ENCODE measurements around the gene STOX2.

STOX2 gene, protein sequence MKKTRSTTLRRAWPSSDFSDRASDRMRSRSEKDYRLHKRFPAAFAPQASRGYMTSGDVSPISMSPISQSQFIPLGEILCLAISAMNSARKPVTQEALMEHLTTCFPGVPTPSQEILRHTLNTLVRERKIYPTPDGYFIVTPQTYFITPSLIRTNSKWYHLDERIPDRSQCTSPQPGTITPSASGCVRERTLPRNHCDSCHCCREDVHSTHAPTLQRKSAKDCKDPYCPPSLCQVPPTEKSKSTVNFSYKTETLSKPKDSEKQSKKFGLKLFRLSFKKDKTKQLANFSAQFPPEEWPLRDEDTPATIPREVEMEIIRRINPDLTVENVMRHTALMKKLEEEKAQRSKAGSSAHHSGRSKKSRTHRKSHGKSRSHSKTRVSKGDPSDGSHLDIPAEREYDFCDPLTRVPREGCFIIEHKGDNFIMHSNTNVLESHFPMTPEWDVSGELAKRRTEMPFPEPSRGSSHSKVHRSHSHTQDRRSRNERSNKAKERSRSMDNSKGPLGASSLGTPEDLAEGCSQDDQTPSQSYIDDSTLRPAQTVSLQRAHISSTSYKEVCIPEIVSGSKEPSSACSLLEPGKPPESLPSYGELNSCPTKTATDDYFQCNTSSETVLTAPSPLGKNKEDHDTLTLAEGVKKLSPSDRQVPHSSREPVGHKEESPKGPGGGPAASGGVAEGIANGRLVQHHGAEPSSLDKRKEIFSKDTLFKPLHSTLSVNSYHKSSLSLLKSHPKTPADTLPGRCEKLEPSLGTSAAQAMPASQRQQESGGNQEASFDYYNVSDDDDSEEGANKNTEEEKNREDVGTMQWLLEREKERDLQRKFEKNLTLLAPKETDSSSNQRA (N-terminal part only)

DNA sequence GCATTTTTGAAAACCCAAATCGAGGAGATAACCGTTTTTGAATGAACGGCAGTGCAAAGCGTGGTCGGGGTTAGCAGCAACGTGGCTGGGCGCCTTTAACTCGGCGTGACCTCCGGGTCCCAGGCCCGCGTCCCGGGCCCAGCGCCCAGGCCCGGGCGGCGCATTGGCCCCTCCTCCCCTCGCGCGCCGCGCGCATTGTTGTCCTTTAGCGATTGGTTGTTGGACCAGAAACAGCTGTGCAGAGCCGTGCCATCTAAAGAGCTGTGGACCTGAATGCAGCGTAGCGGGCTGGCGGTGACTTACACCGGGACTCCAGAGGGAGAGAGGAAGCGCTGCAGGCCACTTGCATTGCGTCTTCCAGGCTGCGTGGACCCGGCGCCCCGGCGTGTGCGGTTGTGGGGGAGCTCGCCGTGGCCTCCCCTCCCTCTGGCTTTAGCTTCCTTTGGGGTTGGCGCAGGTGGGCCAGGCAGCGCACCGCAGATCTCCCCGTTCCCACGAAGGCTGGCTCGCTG, at the start of gene STOX2:
STOX2 (plus strand) TSS at position 227 of the 512 bp plus-strand sequence. CDS start 1,484 bp downstream, outside the sequence.
- TF ChIP-seq, protein P1, sequence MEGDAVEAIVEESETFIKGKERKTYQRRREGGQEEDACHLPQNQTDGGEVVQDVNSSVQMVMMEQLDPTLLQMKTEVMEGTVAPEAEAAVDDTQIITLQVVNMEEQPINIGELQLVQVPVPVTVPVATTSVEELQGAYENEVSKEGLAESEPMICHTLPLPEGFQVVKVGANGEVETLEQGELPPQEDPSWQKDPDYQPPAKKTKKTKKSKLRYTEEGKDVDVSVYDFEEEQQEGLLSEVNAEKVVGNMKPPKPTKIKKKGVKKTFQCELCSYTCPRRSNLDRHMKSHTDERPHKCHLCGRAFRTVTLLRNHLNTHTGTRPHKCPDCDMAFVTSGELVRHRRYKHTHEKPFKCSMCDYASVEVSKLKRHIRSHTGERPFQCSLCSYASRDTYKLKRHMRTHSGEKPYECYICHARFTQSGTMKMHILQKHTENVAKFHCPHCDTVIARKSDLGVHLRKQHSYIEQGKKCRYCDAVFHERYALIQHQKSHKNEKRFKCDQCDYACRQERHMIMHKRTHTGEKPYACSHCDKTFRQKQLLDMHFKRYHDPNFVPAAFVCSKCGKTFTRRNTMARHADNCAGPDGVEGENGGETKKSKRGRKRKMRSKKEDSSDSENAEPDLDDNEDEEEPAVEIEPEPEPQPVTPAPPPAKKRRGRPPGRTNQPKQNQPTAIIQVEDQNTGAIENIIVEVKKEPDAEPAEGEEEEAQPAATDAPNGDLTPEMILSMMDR (IDR thresholded peaks at IDR 0.05; ENCODE audit: low read depth, low read length, missing control alignments) = no peak
- no peak for DNase-seq (ENCODE audit: low read depth)
- H3K4me3 ChIP-seq (ENCODE audit: low read depth, low read length) = no peak within 1 kb of the TSS

DNA sequence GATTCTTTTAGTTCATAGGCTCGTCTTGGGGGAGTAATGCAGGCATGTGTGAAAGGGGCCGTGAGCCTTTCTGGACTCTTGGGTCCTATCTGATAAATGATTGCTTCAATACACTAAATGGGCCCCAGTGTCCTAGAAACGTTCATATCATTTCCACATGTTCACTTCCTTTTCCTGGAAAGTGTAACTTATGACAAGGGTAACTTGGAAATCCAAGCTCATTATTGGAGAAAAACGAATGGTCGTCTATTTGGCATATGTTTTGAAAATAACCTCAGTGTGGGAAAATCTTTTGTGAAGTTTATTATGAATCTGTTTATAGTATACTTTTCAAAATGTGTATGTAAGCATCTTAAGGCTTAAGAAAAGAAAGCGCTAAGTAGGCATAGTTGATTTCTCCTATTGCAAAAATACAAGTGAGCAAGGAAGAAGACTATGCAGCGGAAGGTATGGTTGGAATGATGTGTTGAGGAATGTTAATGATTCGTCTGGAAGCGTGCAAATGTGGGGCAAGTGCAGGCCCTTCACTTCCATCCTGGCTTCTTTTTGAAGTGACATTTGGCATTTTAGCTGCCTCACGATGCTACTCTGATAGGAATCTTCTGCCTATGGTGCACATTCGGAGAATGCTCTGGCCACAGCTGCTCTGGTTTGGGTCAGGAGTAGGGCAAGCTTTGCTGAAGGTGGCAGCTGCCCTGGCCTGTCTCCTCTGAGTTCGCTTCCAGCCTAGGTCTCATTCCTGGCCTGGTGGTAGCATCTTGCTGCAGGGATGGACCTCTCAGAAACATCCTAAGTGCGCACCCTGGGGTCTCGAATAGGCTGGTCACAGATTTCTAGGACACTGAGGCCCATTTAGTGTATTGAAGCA, 49.5 kb upstream of the STOX2 start:
- TF ChIP-seq, protein P1 (IDR thresholded peaks at IDR 0.05; ENCODE audit: low read depth, low read length, missing control alignments) = no peak
- no peak overlapping the region for H3K4me3 ChIP-seq (ENCODE audit: low read depth, low read length)

DNA sequence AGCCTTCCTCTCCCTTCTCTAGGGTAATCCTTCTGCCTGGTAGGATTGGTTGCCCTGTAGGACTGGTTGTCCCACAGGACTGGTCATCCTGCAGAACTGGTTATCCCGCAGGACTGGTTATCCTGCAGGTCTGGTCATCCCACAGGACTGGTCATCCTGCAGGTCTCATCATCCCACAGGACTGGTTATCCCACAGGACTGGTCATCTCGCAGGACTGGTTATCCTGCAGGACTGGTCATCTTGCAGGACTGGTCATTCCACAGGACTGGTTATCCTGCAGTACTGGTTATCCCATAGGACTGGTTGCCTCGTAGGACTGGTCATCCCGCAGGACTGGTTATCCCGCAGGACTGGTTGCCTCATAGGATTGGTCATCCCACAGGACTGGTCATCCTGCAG, 48.1 kb upstream of the STOX2 start:
- TF ChIP-seq, protein P1 (IDR thresholded peaks at IDR 0.05; ENCODE audit: low read depth, low read length, missing control alignments) = no peak
- H3K4me3 ChIP-seq (ENCODE audit: low read depth, low read length) = no peak overlapping the region
- no peak for DNase-seq (ENCODE audit: low read depth)

More for the DNA sequence above, 49.5 kb upstream of the STOX2 start:
- DNase-seq (ENCODE audit: low read depth) = no peak

DNA sequence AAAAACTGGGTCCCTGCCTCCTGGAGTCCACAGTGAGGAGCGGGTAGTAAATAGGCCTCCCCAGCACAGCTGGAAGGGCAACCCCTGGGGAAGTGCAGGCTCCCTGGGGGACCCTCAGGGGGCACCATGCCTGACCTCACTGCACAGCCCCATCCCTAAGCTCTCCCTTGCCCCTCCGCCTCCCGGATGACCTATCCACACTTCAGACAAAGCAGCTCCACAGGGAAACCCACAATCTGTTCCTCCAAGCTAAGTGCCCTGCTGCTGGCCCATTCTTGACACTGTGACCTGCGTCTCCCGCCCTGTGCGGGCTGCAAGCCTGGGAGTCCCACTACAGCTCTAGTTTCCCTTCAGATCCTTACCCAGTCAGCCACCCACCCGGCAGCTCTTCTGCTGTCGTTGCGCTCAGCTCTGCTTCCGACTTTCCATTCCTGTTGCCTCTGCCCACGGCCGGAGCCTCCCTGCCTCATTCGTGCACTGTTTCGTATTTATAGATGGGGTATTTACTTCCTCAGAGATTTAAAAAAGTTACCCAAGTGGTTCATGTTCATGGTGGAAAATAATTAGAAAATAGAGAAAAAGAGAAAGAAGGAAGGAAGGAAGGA, 47.0 kb upstream of the STOX2 start:
- no peak for DNase-seq (ENCODE audit: low read depth)
- TF ChIP-seq, protein P1 (IDR thresholded peaks at IDR 0.05; ENCODE audit: low read depth, low read length, missing control alignments) = no peak
- H3K4me3 ChIP-seq (ENCODE audit: low read depth, low read length) = no peak overlapping the region

DNA sequence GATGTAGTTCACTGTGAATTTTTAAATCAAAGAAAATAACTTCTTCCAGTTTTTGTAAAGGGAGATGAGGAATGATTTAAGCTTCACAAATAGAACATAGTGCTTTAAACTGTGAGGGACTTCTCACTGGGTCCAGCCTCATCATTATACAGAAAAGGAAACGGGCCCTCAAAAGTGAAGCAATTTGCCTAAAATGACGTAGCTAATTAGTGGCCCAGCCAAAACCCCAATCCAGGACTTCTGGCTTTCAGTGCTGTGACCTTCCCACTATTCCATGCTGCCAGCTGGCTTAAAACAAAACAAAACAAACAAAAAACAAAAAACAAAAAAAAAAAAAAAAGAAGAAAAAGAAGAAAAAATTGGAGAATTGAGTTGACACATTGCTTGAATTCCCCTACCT, 45.0 kb upstream of the STOX2 start:
- no peak for DNase-seq (ENCODE audit: low read depth)
- TF ChIP-seq, protein P1 (IDR thresholded peaks at IDR 0.05; ENCODE audit: low read depth, low read length, missing control alignments) = no peak

DNA sequence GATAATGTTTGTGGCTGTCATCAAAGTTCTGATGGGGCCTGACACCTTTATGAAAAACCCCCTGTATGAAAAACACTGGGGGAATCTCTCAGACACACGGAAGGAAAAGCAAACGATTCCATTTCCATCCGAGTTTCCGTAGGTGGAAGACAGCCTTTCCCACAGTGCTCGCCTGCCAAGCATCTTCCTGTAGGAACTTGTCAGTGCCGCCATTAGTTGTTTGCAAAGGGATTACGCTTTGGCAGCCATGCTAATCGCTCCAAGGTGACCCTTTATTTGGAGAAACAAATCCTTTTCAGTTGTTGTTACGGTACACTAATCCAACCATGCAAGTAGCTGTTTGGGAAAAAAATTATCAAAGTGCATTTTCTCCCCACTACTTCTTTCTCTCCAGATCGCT, 44.4 kb upstream of the STOX2 start:
- no peak for DNase-seq (ENCODE audit: low read depth)
- no peak overlapping the region for H3K4me3 ChIP-seq (ENCODE audit: low read depth, low read length)
- TF ChIP-seq, protein P1 (IDR thresholded peaks at IDR 0.05; ENCODE audit: low read depth, low read length, missing control alignments) = no peak

More for the DNA sequence above, 45.0 kb upstream of the STOX2 start:
- H3K4me3 ChIP-seq (ENCODE audit: low read depth, low read length) = no peak overlapping the region
